ENCODE data around the gene RGS1. TPM values are rescaled to one million over a fixed set of nuclear protein-coding genes. Genes with fewer than 3 reads are reported as not detected.

The RGS1 gene
- total and polyA plus RNA-seq, 2 of the 8 experiments (the other 6 are each of a cell fraction or from before 2014, with no cell fraction given): not detected

DNA sequence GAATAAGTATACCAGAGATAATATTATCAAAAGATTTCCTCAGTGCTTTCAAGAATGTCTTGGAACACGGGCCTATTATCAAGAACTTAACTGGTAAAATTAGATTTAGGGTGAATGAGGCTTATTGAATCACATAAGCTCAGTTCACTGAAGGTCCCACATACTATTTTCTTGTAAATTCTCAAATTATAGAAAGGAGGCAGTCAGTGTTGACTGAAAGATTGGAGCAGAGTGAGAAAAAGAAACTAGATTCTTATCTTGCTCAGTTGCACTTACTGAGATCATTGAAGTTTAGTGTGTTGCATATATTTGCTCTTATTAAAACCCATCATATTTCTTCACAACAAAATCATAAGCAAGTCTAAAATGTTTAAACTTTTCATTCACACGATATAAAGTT, 3.9 kb upstream of the RGS1 start:
- Histone ChIP-seq H3K4me2 (ENCODE audit: insufficient read depth in 1 of 2, low read depth in 2 of 2, low read length in 2 of 2) (no peak overlapping the region), H3K4ac (replicated peaks; ENCODE audit: insufficient read length, low read depth, low read length) (no peak overlapping the region), H2BK5ac (ENCODE audit: low read depth, low read length) (no peak overlapping the region), H3K9ac (replicated peaks in 1 of 4; ENCODE audit: extremely low read depth in 1 of 4, low read depth in 3 of 4, low read length in 3 of 4) (no peak overlapping the region), H3K36me3 (ENCODE audit: control insufficient read depth in 2 of 4, insufficient read depth in 4 of 4, low read length in 3 of 4) (no peaks in the 10 kb centered on the region), H2BK15ac (ENCODE audit: low read length) (no peak overlapping the region), H3K9me3 (ENCODE audit: insufficient read depth in 2 of 2, low read depth in 1 of 2, low read length in 1 of 2) (no peaks in the 10 kb centered on the region), H3K79me2 (ENCODE audit: control insufficient read depth in 1 of 2, insufficient read depth in 2 of 2, low read length in 2 of 2) (no peaks in the 10 kb centered on the region), H2AFZ (ENCODE audit: low read length) (no peak overlapping the region), H3K23ac (ENCODE audit: insufficient read length) (no peak overlapping the region), H4K5ac (ENCODE audit: insufficient read length, low read depth, low read length) (no peak overlapping the region), H3K27me3 (replicated peaks in 1 of 4; ENCODE audit: control insufficient read depth in 3 of 4, extremely low read depth in 1 of 4, insufficient read depth in 3 of 4, low read length in 3 of 4) (no peaks in the 10 kb centered on the region), H3K14ac (ENCODE audit: insufficient read length) (no peak overlapping the region), H2AK5ac (ENCODE audit: low read depth, low read length) (no peak overlapping the region), H3K79me1 (ENCODE audit: low read depth, low read length) (no peaks in the 10 kb centered on the region), H4K91ac (replicated peaks; ENCODE audit: insufficient read length, low read length) (no peak overlapping the region), H4K8ac (ENCODE audit: extremely low read depth, insufficient read depth, low read length) (no peak overlapping the region), H2BK120ac (replicated peaks; ENCODE audit: low read depth, low read length) (no peak overlapping the region), H3K56ac (replicated peaks; ENCODE audit: insufficient read length, low read depth, low read length) (no peak overlapping the region), H4K20me1 (replicated peaks in 1 of 2; ENCODE audit: control insufficient read depth in 1 of 2, insufficient read depth in 2 of 2, low read length in 2 of 2) (no peaks in the 10 kb centered on the region), H3K4me3 (ENCODE audit: extremely low read depth in 1 of 4, insufficient read depth in 2 of 4, low read depth in 3 of 4, low read length in 4 of 4) (no peak overlapping the region), H3K4me1 (replicated peaks in 1 of 4; ENCODE audit: control insufficient read depth in 3 of 4, insufficient read depth in 4 of 4, low read length in 3 of 4) (no peaks in the 10 kb centered on the region), H2BK12ac (ENCODE audit: low read depth, low read length) (no peak overlapping the region), H2BK20ac (ENCODE audit: low read length) (no peak overlapping the region), H3K27ac (ENCODE audit: low read depth, low read length) (no peak overlapping the region), H3K23me2 (ENCODE audit: low read depth, low read length) (no peaks in the 10 kb centered on the region), H3K18ac (ENCODE audit: extremely low read depth, low read length) (no peak overlapping the region)
- CTCF ChIA-PET (ENCODE audit: partially characterized antibody): interaction anchor here (0.7 to 1.5 kb wide), 3 partner anchors 65 to 236 kb away, joined by 3 to 4 read pairs (median 3); no protein-coding TSS in a partner anchor
- no peak for TF ChIP-seq POU5F1 (IDR thresholded peaks at IDR 0.05; ENCODE audit: low read depth, low read length)
- no peak for TF ChIP-seq SUZ12 (IDR thresholded peaks at IDR 0.05; ENCODE audit: low read length)
- TF ChIP-seq JUN (IDR thresholded peaks at IDR 0.05; ENCODE audit: low read depth, low read length): no peak
- FAIRE-seq (no peak), DNase-seq (ENCODE audit: low read depth in 1 of 2, low spot score in 2 of 2) (no peak)
- WGBS, 2 experiments (ENCODE audit: extremely low coverage in 1 of 2, insufficient coverage in 1 of 2, insufficient read length in 1 of 2, insufficient replicate concordance in 2 of 2, low coverage in 1 of 2, low lambda C conversion rate in 2 of 2, missing lambda C conversion rate in 1 of 2): 95% methylated on average over 2 of the region's 2 CpGs; no CpG with 5 or more reads in 1 of the 2 experiments
- POLR2A ChIA-PET (ENCODE audit: partially characterized antibody): no interaction called here
